GM12892 (cell line): Measurements from ENCODE around the gene ITGB8.

Source experiments
- POLR2A ChIP-seq: IDR thresholded peaks from 2 replicates; pipeline ENCODE4 v1.6.1; 2011; ENCODE audit warnings: low read depth, low read length, control low read depth
- POLR2AphosphoS5 ChIP-seq: IDR thresholded peaks from 2 replicates; pipeline ENCODE4 v1.6.1; 2011; ENCODE audit warnings: low read depth, low read length, control low read depth
- TAF1 ChIP-seq: IDR thresholded peaks from 2 replicates; pipeline ENCODE4 v1.6.1; 2011; ENCODE audit warnings: low read depth, mild to moderate bottlenecking, control low read depth, low read length, borderline replicate concordance

DNA sequence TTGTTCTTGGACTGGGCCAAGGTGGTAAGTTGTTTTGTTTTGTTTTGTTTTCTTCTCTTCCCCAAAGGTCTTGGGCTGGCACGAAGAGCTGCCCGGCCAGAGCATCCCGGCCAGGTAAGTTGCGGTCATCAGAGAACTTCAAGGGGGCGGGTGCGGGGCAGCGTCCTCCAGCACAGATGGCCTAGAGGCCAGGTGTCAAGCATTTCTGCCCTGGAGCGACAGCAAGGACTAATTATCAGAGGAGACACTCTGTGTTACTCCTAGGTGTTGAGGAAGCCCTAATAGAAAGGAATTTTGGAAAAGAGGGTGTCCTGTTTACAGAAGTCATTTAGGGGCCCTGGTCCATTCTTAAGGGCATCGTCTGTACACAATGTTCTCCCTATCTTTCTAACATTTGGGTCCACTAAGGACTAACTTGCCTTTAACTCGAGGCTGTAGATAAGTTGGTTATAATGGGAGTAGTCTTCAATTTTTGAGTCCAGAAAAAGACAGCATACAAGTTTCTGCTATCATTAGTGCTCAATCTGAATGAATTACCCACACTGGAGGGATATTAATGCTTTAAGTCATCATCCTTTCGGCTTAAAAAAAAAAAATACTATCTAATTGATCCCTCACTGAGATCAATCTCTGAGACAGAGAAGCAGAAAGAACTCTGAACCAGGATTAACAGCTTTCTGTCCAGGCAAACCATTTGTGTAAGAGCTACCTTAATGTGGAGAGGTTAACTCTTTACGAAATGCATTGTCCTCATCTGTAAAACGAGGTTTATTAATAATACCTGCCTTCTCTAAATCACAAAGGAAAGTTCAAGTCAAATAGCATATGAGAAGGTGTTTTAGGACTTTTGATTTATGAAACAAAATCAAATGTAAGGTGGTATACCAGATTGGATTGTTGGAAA is 1.5 kb downstream of the ITGB8 start:
- TF ChIP-seq TAF1 (no peak), POLR2AphosphoS5 (no peak), POLR2A (no peak)
